Aorta (tissue), 5 donors: ENCODE results near the gene GLYR1. TPM values are rescaled to one million over a fixed set of nuclear protein-coding genes. Genes with fewer than 3 reads are reported as not detected.
"Not testable (repeated sequence)": the region's sequence is repeated elsewhere in the genome, so short reads cannot be mapped to it uniquely, and the experiment has no call there.

Source experiments
- ATAC-seq: fragments of 200-7000 bp; cut with Tn5 transposase; one replicate; pipeline ENCODE4 v1.9.1; 2022; ENCODE audit warnings: moderate library complexity; ENCODE audit not compliant: low FRiP score
- DNase-seq, 2 donors: peaks; one replicate each; pipeline ENCODE4 v3.0.0-alpha.2; 2020
- H3K27ac ChIP-seq, 2 donors: one replicate each; pipeline ENCODE4 v1.5.1; 2013; ENCODE audit warnings: low read length in 2 of 2, mild to moderate bottlenecking in 2 of 2, moderate library complexity in 2 of 2, control low read depth in 1 of 2, inconsistent platforms in 1 of 2, low read depth in 1 of 2
- H3K27me3 ChIP-seq, 2 donors: one replicate each; pipeline ENCODE4 v1.6.1; 2013; ENCODE audit warnings: control low read depth in 1 of 2, low read length in 1 of 2, mild to moderate bottlenecking in 1 of 2, moderate library complexity in 1 of 2; ENCODE audit not compliant: insufficient read depth in 2 of 2, control insufficient read depth in 1 of 2
- H3K36me3 ChIP-seq, 2 donors: one replicate each; pipeline ENCODE4 v1.6.1; 2013; ENCODE audit warnings: control low read depth in 1 of 2, low read length in 1 of 2, mild to moderate bottlenecking in 1 of 2; ENCODE audit not compliant: insufficient read depth in 2 of 2, control insufficient read depth in 1 of 2
- H3K4me1 ChIP-seq, 2 donors: one replicate each; pipeline ENCODE4 v1.6.1; 2013; ENCODE audit warnings: low read length in 2 of 2, control low read depth in 1 of 2, mild to moderate bottlenecking in 1 of 2, moderate library complexity in 1 of 2; ENCODE audit not compliant: insufficient read depth in 2 of 2, control insufficient read depth in 1 of 2
- H3K4me3 ChIP-seq, 2 donors: one replicate each; pipeline ENCODE4 v1.5.1; 2013; ENCODE audit warnings: low read length in 2 of 2, control low read depth in 1 of 2, mild to moderate bottlenecking in 1 of 2
- H3K9me3 ChIP-seq: one replicate; pipeline ENCODE4 v1.6.1; 2013; ENCODE audit warnings: mild to moderate bottlenecking, low read length; ENCODE audit not compliant: control insufficient read depth
- WGBS, 2 donors: extraction: QIAGEN DNeasy Blood & Tissue Kit; methylation state at CpG; one replicate each; pipeline ENCODE4 v1.1.7; 2013; 5-methylcytosine and 5-hydroxymethylcytosine counted together
- intact Hi-C, 2 donors: fragments of 100-400 bp; cut with DNase I; formaldehyde crosslinking; loops; one replicate each; pipeline versions ENCODE4 v1.14.2 to v1.15.0; 2022
- long read RNA-seq, 2 donors: library from polyadenylated mRNA; unstranded; transcript quantifications; one replicate each; pipeline ENCODE4 v2.0.0, GENCODE V29; 2020 to 2021
- polyA plus RNA-seq, 2 donors: library from polyadenylated mRNA; stranded (reverse); fragments of 200-250 nt; gene quantifications; one replicate each; pipeline ENCODE4 v1.2.3, GENCODE V29; 2013
- total RNA-seq, 2 donors: library from RNA; stranded (reverse); fragmentation: NEBNext Ultra II Directional; extraction: Animal tissue kit (Norgen Biotek cat#: 25700); gene quantifications; one replicate each; pipeline ENCODE4 v1.2.1, GENCODE V29; 2021
- donor health status: healthy with polysubstance abuse.
- donor health status: Bipolar disorder and iron deficiency.
- donor health status: DM: no; HTN: no; CAD: no.
- donor health status: DM: no; HTN: no; CAD: no.
- donor health status: DM: yes; HTN: yes; CAD: no.

The GLYR1 gene
- total RNA-seq: 10 to 100 TPM; 70.2 to 73.2 TPM
- polyA plus RNA-seq: 10 to 100 TPM; 33.3 to 47.7 TPM
- long read RNA-seq, donor 1, partial matches to known transcripts: 35 of 92 reads
- long read RNA-seq, donor 1, other reads (novel, unspliced or antisense): 50 of 92 reads
- long read RNA-seq, donor 2, transcript GLYR1-201 (16 exons, 3,772 nt): major isoform, 8 of 35 reads
- long read RNA-seq, donor 2, partial matches to known transcripts: 7 of 35 reads
- long read RNA-seq, donor 2, other reads (novel, unspliced or antisense): 16 of 35 reads

DNA sequence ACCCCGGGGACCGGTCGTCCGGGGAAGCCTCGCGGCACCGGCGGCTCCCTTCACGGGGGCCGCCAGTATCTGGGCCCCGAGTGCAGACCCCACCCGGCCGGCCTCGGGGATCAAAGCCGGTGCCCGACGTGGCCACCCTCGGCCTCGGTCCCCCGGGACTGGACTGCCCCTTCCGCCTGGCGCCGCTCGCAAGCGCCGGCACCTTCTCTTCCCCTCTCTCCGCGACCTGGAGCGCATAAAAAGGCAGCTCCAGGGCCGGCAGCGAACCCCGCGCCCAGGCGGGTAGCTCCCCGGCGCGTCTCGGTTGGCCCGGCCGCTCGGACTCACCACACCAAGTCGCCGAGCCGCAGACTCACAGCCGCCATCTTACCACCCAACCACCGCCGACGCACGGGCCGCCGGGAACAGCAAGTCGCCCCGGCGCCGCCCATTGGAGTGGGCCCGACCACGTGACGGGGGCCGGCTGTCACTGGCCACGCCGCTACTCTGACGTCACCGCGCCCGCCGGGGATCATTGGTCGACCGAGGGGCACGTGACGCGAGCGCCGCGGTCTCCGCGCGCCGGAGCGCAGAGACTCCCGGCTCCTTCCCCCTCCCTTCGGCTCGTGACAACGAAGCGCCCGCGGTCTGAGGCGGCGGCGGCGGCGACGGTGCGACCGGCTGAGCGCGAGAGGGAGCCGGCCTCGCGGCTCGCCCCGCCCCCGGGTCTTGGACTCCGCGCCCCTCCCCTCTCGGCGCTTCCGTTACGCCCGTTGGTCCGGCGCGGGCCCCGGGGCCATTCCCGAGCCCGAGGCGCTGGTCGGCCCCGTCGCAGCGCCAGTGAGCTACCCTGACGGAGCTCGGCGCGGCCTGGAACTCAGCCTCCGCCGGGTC is at the start of gene GLYR1, which contains the start of gene UBN1:
Gene GLYR1 (minus strand): TSS at position 388 of the 873 bp plus-strand sequence. CDS start 23 bp downstream, at position 365.
Gene UBN1 (plus strand): TSS at position 581 of the 873 bp plus-strand sequence. CDS start 5,437 bp downstream, outside the sequence.
- H3K4me1 ChIP-seq: no peaks in the 10 kb centered on the region
- peak within 1 kb of the TSS; percentile 67 to 87 for H3K27ac ChIP-seq
- DNase-seq: peak; percentile 100
- peak within 1 kb of the TSS; percentile 86 to 93 for H3K4me3 ChIP-seq
- no peaks in the 10 kb centered on the region for H3K9me3 ChIP-seq
- peaks cover 0 to 1% of the 10 kb centered on the region in 2 donors for H3K36me3 ChIP-seq
- WGBS, 2 donors: 0% methylated on average over 88 to 126 of the region's 126 CpGs
- H3K27me3 ChIP-seq: no peaks in the 10 kb centered on the region
- intact Hi-C loops: loop anchor here (1.0 to 5.0 kb wide), 3 partner anchors 95 to 185 kb away; partner anchors contain the start of gene NAGPA (in 1 of the 2)
- ATAC-seq: peak; percentile 99

DNA sequence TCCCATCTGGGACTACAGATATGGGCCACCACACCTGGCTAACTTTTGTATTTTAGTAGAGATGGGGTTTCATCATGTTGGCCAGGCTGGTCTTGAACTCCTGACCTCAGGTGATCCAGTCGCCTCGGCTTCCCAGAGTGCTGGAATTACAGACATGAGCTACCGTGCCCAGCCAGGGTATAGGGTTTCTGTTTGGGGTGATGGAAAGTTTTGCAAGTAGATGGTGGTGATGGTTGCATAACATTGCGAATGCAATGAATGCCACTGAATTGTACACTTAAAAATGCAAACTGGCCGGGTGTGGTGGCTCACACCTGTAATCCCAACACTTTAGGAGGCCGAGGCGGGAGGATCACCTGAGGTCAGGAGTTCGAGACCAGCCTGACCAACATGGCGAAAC is 49.7 kb upstream of the GLYR1 start:
- H3K27ac ChIP-seq, H3K36me3 ChIP-seq, ATAC-seq, DNase-seq, intact Hi-C loops, H3K4me3 ChIP-seq, H3K9me3 ChIP-seq, H3K4me1 ChIP-seq, H3K27me3 ChIP-seq: not testable (repeated sequence)
- WGBS, 2 donors: 92 to 95% methylated on average over 8 to 9 of the region's 9 CpGs

DNA sequence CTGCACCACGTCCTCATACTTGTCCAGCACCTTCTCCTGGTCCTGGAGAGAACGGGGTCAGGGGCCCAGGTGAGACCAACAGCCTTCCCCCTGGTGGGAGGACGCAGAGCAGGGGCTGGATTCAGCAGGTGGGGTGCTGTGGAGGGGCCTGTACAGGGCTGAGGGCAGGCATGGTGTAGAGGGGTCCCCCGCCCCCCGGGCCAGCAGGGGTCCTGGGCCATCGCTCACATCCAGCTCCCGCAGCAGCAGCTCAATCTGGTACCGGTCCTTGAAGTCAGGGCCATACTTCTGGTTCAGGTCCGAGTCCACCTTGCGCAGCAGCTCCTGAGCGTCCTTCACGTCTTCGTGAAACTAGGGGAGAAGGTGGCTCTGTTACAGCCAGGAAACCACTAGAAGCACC is 48.3 kb upstream of the GLYR1 start:
- Histone ChIP-seq H3K9me3 (no peaks in the 10 kb centered on the region), H3K27me3 (no peaks in the 10 kb centered on the region), H3K36me3 (no peaks in the 10 kb centered on the region), H3K27ac (no peak overlapping the region), H3K4me3 (no peak overlapping the region), H3K4me1 (no peaks in the 10 kb centered on the region)
- WGBS, 2 donors: 92 to 93% methylated on average over 13 of the region's 13 CpGs
- DNase-seq (no peak), ATAC-seq (no peak)
- intact Hi-C loops: no loop called here

DNA sequence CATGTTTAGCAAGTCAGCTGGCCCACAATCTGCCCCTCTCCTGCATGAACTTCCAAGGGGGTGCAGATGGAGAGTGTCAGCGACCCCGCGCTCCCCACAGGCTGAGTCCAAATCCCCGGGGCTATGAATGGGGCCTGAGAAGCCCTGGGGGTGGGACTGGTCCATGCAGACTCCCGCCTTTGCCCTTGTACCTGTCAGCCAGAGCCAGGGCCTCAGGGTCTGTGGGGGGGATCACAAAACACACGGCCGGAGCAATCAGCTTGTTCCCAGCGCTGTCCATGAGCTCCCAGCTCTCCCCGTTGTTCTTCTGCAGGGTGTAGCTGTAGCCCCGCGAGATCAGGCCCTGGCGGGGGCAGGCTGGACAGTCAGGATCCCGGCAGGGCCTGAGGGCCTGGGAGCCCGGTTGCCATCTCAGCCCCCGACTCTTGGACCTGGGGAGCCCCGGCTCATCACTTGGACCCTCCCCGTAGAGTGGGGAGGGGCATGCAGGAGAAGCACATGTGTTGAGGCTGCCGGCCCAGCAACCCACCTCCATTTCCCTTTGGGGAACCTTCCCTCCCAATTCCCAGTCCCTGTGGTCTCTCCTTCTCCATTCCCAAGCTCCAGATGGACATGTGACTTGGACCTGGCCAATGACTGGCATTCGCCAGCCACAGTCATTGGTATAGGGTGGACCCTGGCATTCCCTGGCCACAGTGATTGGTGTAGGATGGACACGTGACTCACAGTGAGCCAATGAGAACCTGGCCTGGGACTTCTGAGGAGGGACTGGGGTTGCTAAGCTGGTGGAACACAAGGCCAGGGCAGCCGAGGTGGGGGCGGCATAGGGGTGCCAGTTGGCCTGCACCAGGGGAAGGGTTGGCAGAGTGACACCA is 47.4 kb upstream of the GLYR1 start:
- Histone ChIP-seq H3K36me3 (peaks cover 0 to 2% of the 10 kb centered on the region in 2 donors), H3K9me3 (no peaks in the 10 kb centered on the region), H3K4me1 (no peaks in the 10 kb centered on the region), H3K4me3 (no peak overlapping the region), H3K27me3 (no peaks in the 10 kb centered on the region), H3K27ac (no peak overlapping the region)
- WGBS, 2 donors: 86 to 88% methylated on average over 22 of the region's 22 CpGs
- DNase-seq: no peak
- ATAC-seq: no peak
- intact Hi-C loops: no loop called here

DNA sequence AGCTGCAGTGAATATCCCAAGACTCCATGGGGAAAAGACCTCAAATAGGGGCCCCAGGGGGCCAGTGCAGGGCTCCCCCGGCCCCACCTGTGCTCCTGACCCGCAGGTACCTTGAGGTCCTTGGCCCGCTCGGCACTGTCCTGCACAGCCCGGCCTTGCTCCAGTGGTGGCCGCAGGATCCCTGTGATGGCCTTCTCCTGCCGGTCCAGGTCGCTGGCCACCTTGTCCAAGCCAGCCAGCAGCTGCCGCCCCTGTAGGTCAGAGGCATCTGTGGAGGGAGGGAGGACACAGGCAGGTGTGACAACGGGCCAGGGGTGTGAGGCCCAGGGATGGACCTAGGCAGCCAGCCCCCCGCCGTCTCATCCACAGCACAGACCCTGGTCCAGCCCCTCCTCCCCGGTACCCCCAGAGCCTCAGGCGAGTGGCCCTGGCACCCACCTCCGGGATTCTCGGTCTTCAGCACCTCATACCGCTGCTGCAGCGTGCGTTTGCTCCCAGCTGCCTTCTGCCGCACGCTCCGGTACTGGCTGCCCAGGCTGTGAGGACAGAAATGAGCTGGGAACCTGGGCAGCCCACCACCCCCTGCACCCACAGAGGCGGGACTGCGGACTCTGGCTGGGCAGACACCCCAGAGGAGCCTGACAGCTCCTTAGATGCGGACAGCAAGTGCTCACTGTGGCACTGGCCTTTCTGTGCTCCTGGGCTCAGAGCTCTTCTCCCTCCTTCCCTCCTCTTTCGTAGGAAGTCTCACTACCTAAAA is 46.2 kb upstream of the GLYR1 start:
- WGBS, 2 donors: 87 to 88% methylated on average over 26 of the region's 26 CpGs
- H3K9me3 ChIP-seq: no peaks in the 10 kb centered on the region
- no peak for ATAC-seq
- H3K4me3 ChIP-seq: no peak overlapping the region
- no peaks in the 10 kb centered on the region for H3K27me3 ChIP-seq
- no peaks in the 10 kb centered on the region for H3K4me1 ChIP-seq
- H3K36me3 ChIP-seq: peaks cover 0 to 2% of the 10 kb centered on the region in 2 donors
- DNase-seq: no peak
- no peak overlapping the region for H3K27ac ChIP-seq
- intact Hi-C loops: no loop called here

DNA sequence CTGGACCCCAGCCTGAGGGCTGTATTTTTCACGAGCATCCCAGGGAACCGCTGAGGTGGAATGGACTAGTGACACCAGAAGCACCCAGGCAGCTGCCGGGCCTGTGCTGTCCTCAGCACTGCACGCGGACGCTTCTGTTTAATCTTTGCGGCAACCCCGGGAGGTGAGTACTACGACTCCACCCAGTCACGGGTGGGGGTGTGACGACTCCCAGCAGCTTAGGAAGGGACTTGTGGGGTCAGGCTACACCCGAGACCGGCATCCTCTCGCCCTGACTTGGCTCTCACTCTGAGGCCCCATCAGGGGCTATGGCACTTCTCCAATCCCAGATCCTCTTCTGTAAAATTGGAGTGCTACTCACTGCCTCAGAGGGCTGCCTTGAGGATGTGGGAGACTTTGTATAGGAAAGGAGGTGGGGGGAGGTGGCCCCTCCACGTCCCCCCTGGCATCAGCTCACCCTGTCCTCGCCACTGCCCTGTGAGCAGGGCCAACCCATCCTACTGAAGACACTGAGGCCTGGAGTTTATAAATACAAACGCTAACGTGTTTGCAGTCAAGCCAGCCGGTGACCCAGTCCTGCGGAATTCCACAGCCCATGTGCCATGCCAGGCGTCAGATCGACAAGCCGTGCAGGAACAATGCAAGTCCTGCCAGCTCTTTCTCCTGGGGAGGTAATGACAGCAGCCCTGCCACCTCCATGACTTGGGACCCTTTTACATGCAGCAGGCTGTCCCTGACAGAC is 45.4 kb upstream of the GLYR1 start:
- Histone ChIP-seq H3K4me3 (no peak overlapping the region), H3K4me1 (no peaks in the 10 kb centered on the region), H3K9me3 (no peaks in the 10 kb centered on the region), H3K36me3 (peaks cover 0 to 2% of the 10 kb centered on the region in 2 donors), H3K27ac (no peak overlapping the region), H3K27me3 (no peaks in the 10 kb centered on the region)
- WGBS, 2 donors: 41 to 45% methylated on average over 23 of the region's 23 CpGs
- DNase-seq (no peak), ATAC-seq (no peak)
- intact Hi-C loops: no loop called here

DNA sequence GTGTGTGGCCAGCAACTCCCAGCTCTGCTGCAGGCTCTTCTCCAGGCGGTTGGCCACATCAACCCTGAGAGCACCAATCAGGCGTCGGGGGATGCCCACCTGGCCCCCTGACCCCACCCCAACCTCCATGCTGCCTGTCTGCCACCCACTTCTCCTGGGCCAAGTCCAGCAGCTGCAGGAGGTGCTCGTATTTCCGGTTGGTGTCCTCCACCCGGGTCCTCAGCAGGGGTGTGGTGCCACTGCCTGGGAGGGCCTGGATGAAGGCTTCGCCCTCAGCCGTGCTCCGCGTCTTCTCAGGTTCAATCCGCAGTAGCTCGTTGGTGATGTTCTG is 44.8 kb upstream of the GLYR1 start:
- H3K9me3 ChIP-seq: no peaks in the 10 kb centered on the region
- intact Hi-C loops: no loop called here
- peaks cover 0 to 2% of the 10 kb centered on the region in 2 donors for H3K36me3 ChIP-seq
- no peak overlapping the region for H3K27ac ChIP-seq
- no peaks in the 10 kb centered on the region for H3K4me1 ChIP-seq
- no peak overlapping the region for H3K4me3 ChIP-seq
- 81 to 88% methylated on average over 12 of the region's 12 CpGs for WGBS, 2 donors
- DNase-seq: no peak
- H3K27me3 ChIP-seq: no peaks in the 10 kb centered on the region
- ATAC-seq: no peak
